IPS-11a (cell line): Measurements from ENCODE around the gene FEV.
A peak's percentile ranks its signal among the peaks of the same experiment; 100 is the strongest.

Experiments used
- H3K4me3 ChIP-seq: one replicate; pipeline ENCODE4 v1.5.1; 2013; ENCODE audit warnings: low read depth, low read length, control low read depth

Gene FEV

DNA sequence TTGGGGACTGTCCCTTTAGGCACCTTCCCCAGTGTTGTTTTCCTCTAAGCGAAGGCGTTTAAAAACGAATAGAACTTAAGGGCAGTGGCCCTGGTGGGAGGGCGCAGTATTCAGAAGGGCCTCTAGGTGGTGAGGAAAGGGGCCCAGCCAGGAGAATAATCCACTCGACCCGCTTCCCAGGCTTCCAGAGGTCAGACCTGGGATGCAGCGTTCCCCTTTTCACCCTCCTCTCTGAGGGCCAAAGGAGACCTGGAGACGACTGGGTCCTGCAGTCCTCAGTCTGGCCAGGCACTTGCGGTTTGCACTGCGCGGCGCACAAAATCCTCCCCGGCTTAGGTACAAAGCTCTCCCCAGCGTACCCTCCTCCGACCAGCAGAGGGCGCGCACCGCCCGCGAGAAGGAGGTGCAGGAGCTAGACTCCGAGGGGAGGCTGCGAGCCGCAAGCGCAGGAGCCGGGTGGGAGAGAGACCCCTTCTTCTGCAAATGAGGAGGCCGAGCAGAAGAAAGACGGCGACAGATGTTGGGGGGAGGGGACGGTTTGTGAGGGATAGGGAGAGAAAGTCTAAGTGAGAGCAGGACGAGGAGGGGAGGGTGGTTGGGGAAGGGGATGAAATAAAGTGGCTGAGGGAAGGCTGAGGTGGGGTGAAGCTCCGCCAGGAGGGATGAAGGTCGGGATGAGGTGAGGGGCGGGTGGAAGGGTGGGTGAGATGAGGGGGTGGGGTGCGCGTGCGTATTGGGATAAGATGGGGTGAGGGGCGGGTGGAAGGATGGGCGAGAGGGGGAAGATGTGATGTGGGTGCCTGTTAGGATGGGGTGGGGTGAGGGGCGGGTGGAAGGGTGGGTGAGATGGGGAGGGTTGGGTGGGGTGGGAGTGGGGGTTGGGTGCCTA lies 4.9 kb downstream of the FEV start:
- H3K4me3 ChIP-seq, result no peak overlapping the region

GRCh38 chr2:218975060-218975777 lies 9.8 kb downstream of the FEV start:
- no peak overlapping the region for H3K4me3 ChIP-seq

DNA sequence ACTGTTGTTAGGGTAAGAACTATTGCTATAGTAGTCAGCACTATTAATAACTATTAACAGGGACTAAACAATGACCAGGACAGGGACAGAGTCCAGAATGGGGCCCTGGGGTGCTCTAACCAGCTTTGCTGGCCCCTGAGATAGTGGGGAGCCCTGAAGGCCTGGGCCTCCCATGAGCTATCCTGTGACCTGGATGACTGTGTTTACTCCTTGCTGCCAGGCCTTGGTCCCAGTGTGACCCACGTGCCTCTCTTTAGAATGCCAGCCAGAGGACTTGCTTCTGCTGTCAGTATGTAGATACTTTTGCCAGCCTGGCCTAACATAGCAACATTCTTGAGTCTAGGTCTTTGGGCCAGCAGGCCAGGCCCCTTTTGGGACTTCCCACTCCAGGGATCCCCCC lies 14.1 kb downstream of the FEV start:
- H3K4me3 ChIP-seq, result no peak overlapping the region

- no peak overlapping the region for H3K4me3 ChIP-seq
Measured at GRCh38 chr2:218964041-218964771, 20.8 kb downstream of the FEV start.

DNA sequence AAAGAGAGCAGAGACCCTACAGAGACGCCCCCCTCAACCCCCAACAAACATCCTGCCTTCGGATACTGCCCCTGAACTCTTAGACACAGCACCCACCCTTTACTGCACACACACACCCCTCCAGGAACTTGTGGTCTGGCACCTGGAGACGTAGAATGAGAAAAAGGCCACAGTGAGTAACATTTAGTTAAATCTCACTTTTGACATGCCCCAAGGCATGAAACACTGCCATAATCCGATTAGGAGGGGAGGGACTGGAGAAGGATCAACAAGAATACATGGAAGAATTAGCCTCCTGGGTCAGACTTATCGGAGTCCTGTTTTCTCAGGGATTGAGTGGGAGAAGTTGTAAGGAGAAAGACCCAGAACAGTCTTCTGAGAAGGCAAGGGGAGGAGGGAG lies 21.4 kb downstream of the FEV start:
- peak overlapping the region; percentile 55 for H3K4me3 ChIP-seq

DNA sequence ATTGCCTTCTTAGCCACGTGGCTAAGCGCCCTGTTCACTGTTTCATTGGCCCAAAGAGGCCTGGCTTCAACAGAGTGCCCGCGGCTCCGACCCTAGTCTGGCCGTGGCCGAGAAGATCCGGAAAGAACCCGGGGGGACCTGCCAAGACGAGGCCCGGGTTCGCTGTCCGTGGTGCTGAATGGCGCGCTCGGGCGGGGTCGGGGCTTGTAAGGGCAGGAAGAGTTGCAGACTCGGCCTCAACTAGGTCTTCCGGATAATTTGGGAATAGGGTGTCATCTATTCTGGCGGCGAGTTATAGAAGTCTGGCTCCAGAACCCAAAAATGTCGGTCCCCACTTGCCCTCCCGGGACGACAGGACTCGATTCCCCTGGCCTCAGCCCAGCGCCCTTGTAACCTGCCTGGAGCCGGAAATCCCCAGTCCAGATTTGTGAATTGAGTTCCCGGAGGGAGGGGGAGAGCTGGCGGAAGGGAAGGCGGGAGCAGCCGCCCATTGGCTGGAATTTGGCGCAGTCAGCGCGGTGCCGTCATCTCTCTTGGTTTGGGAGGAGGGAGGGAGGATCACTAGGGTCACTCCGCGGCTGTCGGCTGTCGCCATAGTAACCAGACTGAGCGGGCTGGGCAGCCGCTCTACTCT lies 22.0 kb downstream of the FEV start:
- H3K4me3 ChIP-seq, result peak overlapping the region; percentile 55

DNA sequence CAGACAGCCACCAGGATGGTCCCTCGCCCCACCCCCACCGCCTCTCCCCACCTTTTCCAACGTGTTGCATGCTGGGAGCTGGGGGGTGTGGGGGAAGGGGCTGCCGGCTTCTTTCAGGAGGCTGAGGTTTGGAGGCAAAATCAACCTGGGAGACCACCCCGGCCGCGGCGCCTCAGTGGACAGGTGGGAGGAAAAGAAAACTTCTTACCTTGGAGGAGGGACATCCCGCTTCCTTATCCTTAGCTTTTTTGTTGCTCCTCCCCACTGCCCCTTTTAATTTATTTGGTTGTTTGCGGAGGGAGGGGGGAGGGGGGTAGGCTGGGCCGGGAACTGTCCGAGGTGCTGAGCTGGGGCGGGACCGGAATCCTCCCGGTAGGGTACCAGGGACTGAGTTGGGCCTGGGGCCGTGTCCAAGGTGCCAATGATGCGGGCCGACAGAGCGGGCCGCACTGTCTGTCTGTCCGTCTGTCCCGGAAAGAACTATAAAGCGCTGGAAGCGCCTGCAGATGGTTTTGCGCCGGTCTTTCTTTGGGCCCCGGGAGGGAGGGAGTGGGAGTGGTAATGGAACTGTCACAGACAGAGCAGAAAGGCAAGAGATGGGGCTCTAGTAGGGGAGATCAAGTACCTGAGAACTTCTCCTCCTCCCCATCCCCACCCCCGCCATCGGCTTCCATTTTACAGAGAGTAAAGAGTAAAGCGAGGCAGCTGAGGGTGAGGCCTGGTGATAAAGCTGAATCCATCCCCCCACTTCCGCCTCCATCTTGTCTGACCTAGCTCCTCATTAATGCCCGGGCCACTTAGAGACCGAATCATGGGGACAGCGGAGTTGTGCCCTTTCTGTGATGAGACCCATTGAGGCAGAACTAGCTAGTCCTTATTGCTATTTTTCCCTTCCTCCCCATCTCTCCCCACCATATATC lies 23.1 kb downstream of the FEV start:
- H3K4me3 ChIP-seq, result no peak overlapping the region

DNA sequence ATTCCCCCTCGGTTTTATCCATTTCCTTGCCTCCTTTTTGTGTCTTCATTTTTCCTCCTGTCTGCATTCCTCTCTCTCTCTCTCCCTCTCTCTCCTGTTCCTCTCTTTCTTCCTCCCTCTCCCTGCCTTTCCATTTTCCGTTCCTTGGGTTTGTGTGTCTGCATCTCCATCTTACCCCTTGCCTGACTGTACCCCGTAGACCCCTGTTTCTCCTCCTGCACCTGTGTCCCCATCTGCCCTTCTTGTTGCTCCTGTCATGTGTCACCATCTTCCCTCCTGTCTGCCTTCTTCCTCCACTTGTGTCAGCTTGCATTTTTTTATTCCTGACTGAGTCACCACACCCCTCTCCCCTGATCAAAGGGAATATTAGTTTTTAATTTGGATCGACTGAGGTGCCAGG lies 23.8 kb downstream of the FEV start:
- no peak overlapping the region for H3K4me3 ChIP-seq

DNA sequence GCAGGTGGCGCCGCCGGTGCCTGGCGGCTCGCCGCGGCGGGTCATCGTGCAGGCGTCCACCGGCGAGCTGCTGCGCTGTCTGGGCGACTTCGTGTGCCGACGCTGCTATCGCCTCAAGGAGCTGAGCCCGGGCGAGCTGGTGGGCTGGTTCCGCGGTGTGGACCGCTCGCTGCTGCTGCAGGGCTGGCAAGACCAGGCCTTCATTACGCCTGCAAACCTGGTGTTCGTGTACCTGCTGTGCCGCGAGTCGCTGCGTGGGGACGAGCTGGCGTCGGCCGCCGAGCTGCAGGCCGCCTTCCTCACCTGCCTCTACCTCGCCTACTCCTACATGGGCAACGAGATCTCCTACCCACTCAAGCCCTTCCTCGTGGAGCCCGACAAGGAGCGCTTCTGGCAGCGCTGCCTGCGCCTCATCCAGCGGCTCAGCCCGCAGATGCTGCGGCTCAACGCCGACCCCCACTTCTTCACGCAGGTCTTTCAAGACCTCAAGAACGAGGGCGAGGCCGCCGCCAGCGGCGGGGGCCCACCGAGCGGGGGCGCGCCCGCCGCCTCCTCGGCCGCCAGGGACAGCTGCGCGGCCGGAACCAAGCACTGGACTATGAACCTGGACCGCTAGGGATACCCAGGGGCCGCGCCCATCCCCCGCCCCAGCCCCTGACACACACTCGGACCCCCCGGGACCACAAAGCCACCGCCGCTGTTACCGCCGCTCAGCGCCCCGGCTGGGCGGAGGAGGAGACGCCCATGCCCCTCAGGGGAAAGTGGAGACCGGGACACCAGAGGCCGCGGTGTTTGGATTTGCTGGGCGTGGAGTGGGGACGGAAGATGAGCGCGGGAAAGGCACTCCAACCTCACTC lies 24.4 kb downstream of the FEV start:
- peak overlapping the region; percentile 20 for H3K4me3 ChIP-seq

DNA sequence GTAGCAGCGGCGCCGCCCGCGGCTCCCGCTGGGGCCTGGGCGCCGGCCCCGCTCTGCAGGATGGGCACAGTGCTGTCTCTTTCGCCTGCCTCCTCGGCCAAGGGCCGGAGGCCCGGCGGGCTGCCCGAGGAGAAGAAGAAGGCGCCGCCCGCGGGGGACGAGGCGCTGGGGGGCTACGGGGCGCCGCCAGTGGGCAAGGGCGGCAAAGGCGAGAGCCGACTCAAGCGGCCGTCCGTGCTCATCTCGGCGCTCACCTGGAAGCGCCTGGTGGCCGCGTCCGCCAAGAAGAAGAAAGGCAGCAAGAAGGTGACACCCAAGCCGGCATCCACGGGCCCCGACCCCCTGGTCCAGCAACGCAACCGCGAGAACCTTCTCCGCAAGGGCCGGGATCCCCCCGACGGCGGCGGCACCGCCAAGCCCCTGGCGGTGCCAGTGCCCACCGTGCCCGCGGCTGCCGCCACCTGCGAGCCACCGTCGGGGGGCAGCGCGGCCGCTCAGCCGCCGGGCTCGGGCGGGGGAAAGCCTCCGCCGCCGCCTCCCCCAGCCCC lies 25.1 kb downstream of the FEV start:
- H3K4me3 ChIP-seq, result peak overlapping the region; percentile 66

DNA sequence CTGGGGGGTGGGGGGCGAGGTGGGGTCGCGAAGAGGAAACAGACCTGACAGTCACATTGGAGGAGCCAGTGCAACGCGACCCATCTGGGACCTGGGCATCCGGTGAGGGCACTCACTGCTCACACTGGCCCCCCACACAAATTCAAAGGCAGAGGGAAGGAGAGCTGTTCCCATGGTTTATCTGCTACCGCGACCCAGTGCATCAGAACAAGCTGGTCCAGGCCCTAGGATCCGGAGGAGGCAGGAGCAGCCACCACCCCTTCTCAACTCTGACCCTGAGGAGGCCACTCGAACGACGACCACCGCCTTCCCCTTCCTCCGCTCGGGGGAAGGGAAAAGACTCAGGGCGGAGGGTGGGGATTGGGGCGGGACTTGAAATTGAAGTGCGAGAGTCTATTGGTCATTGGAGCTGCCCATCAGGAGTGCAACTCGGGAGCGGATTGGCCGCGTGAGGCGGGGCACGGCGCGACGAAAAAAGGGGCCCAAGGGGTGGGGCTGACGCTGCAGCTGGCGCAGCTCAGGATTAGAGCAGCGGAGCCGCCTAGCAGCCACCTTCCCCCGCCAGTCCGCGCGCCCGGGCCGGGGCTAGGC lies 25.7 kb downstream of the FEV start, which contains the start of gene CDK5R2:
TSS of gene CDK5R2 (plus strand) at position 526 of the 591 bp plus-strand sequence. CDS start 155 bp downstream, outside the sequence.
- peak within 1 kb of the TSS; percentile 66 for H3K4me3 ChIP-seq

- H3K4me3 ChIP-seq, result no peak overlapping the region
Measured at GRCh38 chr2:218958276-218958675, 26.7 kb downstream of the FEV start.

- no peak overlapping the region for H3K4me3 ChIP-seq
Measured at GRCh38 chr2:218957671-218958070, 27.3 kb downstream of the FEV start.

- H3K4me3 ChIP-seq, result no peak overlapping the region
Measured at GRCh38 chr2:218956039-218956438, 28.9 kb downstream of the FEV start.

- no peak overlapping the region for H3K4me3 ChIP-seq
Measured at GRCh38 chr2:218954541-218955300, 30.3 kb downstream of the FEV start.

DNA sequence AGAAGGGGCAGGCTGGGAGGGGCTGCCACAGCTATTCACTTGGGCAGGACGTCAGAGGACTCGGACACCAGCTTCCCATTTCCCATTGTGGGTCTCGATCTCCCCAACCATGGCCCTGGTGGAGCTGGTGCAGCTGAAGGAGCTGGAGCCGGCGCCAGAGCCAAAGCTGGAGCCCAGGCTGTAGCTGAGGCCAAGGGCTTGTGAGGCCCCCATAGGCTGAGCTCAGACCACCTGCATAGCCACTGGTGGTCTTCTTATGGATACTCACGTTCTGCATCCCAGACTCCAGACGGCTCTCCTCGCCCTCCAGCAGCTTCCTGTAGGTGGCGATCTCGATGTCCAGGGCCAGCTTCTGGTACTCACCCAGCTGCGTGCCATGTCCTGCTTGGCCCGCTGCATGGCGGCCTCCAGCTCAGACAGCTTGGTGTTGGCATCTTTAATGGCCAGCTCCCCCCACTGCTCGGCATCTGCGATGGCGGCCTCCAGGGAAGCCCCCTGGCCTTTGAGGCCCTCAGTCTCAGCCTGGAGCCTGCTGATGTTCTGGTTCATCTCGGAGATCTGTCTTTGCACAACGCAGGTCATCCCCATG lies 31.5 kb downstream of the FEV start:
- no peak overlapping the region for H3K4me3 ChIP-seq

GRCh38 chr2:218952160-218952559 lies 32.8 kb downstream of the FEV start:
- no peak overlapping the region for H3K4me3 ChIP-seq
